ENCODE measurements around the gene SMDT1. TPM values are rescaled to one million over a fixed set of nuclear protein-coding genes. Genes with fewer than 3 reads are reported as not detected.

SMDT1 gene
- total and polyA plus RNA-seq, 10 of the 15 experiments (the other 5 are each of a cell fraction or from before 2014, with no cell fraction given) = 19.7 to 176 (median 66.3) TPM

DNA sequence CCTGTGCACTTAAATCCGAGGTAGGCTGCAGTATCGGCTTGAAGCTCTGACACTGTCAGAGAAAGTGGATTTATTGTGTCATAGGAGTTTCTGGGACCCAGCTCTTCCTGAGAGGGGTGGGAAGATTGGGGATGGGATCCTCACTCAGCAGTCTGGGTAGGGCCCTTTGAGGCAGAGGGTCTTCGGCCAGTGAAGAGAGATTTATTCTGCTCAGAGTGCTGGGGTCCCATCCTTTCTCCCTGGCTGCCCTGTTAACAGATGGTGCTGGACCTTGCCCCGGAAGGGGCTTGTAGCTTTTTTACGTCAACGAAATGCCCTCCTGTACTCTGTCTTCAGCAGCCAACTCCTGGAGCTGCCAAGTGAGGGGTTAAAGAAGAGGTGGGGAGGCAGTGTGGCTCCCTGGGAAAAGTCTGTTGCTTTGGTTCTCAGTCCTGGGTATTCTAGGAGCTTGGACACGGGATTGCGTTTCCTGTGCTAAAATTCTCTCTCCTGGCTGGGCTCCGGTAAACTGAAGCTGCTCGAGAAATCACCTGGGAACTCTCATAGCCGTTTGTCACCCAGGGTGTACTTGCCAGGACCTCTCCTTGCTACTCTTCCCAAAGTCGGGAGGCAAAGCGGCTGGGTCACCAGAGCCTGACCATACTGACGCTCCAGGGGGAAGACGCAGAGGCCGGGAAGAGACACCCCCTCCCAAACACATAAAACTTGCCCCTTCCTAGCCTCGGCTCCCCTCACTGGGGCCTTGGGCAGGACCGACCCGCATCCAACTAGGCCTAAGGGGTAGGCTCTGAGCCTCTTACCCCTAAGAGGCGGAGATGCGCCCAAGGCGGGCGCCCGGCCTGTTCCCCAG, 806 bp upstream of the SMDT1 start:
- SMC1A ChIA-PET (ENCODE audit: uncharacterized antibody, unreplicated experiment) = interaction anchor here (1.2 to 3.5 kb wide), 2 partner anchors 12 to 111 kb away, joined by 3 to 29 read pairs; partner anchors contain the start of gene NDUFA6
- CTCF ChIA-PET = interaction anchor here (0.5 to 1.0 kb wide), 4 partner anchors 16 to 255 kb away, joined by 4 read pairs; no protein-coding TSS in a partner anchor
- ATAC-seq = peak; percentile 20; the same call in 2 of the 3 replicates
- in situ Hi-C loops (cut with MboI) (no loop called here), intact Hi-C loops (cut with micrococcal nuclease; ENCODE audit: unreplicated experiment) (loop anchor here (2.0 kb wide), 1 partner anchor 48 kb away; no protein-coding TSS in a partner anchor)
- H3K79me2 ChIP-seq (ENCODE audit: control insufficient read depth, insufficient read depth, low read length) = peaks cover 22% of the 10 kb centered on the region
- POLR2A ChIA-PET = interaction anchor here (0.7 to 3.9 kb wide), 6 partner anchors 9 to 159 kb away, joined by 3 to 47 read pairs (median 5); partner anchors contain the start of genes CENPM, NAGA and NDUFA6
- WGBS (ENCODE audit: insufficient coverage, insufficient replicate concordance, low lambda C conversion rate, missing lambda C conversion rate) = 60% methylated on average over 23 of the region's 24 CpGs
- no peaks in the 10 kb centered on the region for H3K9me3 ChIP-seq (replicated peaks; ENCODE audit: control insufficient read depth, insufficient read depth, low read length)
- H3K27ac ChIP-seq (ENCODE audit: control insufficient read depth, insufficient read depth) = peak overlapping the region; percentile 90
- FAIRE-seq = no peak
- peak overlapping the region; percentile 90 for H3K9ac ChIP-seq (ENCODE audit: control insufficient read depth, insufficient read depth, low read length)
- peaks cover 14% of the 10 kb centered on the region for H3K4me1 ChIP-seq (ENCODE audit: control insufficient read depth, insufficient read depth, low read length)
- H3K36me3 ChIP-seq (ENCODE audit: control insufficient read depth in 2 of 2, insufficient read depth in 2 of 2, low read length in 1 of 2) = peaks cover 2 to 9% of the 10 kb centered on the region in 2 experiments; a peak in 2 of 4 replicates
- H3K4me3 ChIP-seq = peak overlapping the region; percentile 81
- no peaks in the 10 kb centered on the region for H4K20me1 ChIP-seq (ENCODE audit: control insufficient read depth, insufficient read depth)
- peak overlapping the region; percentile 85 for H3K4me2 ChIP-seq (ENCODE audit: control insufficient read depth, insufficient read depth)
- DNase-seq (ENCODE audit: low read depth, low spot score) = no peak
- RAD21 ChIA-PET (ENCODE audit: unreplicated experiment) = interaction anchor here (0.8 to 3.3 kb wide), 6 partner anchors 9 to 395 kb away, joined by 3 to 32 read pairs (median 4); partner anchors contain the start of genes CENPM, NAGA and NDUFA6
- BruUV-seq (replicated peaks) = TSS peak; percentile 95
- no peaks in the 10 kb centered on the region for H3K27me3 ChIP-seq (replicated peaks in 1 of 2; ENCODE audit: control insufficient read depth in 2 of 2, insufficient read depth in 2 of 2, low read length in 1 of 2)
- H2AFZ ChIP-seq (ENCODE audit: control insufficient read depth, low read depth, low read length) = peak overlapping the region; percentile 88
- peak; percentile 51; the same call in 1 of the 2 replicates for TF ChIP-seq ZBTB40 (IDR thresholded peaks at IDR 0.05; ENCODE audit: borderline replicate concordance)
- TF ChIP-seq SMC3 (IDR thresholded peaks at IDR 0.05; ENCODE audit: borderline replicate concordance, low read length) = no peak
- TF ChIP-seq SMARCA5 (IDR thresholded peaks at IDR 0.05) = 0 out of 2 replicates have a peak, but pooled peaks have one; percentile 48
- no peak for TF ChIP-seq SREBF2 (IDR thresholded peaks at IDR 0.05; ENCODE audit: low read length)
- TF ChIP-seq JUNB (IDR thresholded peaks at IDR 0.05) = no peak
- TF ChIP-seq, protein P1, sequence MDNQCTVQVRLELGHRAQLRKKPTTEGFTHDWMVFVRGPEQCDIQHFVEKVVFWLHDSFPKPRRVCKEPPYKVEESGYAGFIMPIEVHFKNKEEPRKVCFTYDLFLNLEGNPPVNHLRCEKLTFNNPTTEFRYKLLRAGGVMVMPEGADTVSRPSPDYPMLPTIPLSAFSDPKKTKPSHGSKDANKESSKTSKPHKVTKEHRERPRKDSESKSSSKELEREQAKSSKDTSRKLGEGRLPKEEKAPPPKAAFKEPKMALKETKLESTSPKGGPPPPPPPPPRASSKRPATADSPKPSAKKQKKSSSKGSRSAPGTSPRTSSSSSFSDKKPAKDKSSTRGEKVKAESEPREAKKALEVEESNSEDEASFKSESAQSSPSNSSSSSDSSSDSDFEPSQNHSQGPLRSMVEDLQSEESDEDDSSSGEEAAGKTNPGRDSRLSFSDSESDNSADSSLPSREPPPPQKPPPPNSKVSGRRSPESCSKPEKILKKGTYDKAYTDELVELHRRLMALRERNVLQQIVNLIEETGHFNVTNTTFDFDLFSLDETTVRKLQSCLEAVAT (IDR thresholded peaks at IDR 0.05) = peak; percentile 87
- TF ChIP-seq, protein P2, sequence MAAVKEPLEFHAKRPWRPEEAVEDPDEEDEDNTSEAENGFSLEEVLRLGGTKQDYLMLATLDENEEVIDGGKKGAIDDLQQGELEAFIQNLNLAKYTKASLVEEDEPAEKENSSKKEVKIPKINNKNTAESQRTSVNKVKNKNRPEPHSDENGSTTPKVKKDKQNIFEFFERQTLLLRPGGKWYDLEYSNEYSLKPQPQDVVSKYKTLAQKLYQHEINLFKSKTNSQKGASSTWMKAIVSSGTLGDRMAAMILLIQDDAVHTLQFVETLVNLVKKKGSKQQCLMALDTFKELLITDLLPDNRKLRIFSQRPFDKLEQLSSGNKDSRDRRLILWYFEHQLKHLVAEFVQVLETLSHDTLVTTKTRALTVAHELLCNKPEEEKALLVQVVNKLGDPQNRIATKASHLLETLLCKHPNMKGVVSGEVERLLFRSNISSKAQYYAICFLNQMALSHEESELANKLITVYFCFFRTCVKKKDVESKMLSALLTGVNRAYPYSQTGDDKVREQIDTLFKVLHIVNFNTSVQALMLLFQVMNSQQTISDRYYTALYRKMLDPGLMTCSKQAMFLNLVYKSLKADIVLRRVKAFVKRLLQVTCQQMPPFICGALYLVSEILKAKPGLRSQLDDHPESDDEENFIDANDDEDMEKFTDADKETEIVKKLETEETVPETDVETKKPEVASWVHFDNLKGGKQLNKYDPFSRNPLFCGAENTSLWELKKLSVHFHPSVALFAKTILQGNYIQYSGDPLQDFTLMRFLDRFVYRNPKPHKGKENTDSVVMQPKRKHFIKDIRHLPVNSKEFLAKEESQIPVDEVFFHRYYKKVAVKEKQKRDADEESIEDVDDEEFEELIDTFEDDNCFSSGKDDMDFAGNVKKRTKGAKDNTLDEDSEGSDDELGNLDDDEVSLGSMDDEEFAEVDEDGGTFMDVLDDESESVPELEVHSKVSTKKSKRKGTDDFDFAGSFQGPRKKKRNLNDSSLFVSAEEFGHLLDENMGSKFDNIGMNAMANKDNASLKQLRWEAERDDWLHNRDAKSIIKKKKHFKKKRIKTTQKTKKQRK (IDR thresholded peaks at IDR 0.05; ENCODE audit: low read depth, low read length) = no peak
- TF ChIP-seq FOXM1 (IDR thresholded peaks at IDR 0.05; ENCODE audit: low read depth, low read length) = no peak
